SK-N-SH (cell line): ENCODE measurements around the gene RPL18. TPM values are rescaled to one million over a fixed set of nuclear protein-coding genes. Genes with fewer than 3 reads are reported as not detected.

ENCODE experiments used
- CTCF ChIA-PET: fragments of 300-600, 350-600 bp; formaldehyde crosslinking; extraction: SDS; loops from one replicate; lab custom pipeline; 2021; lab: Yijun Ruan, JAX
- POLR2A ChIA-PET: fragments of 350-600 bp; sonication (Branson Sonifier 250); formaldehyde crosslinking; extraction: SDS; loops from one replicate; lab custom pipeline; 2020; ENCODE audit warnings: antibody characterized with exemption, inconsistent platforms; lab: Yijun Ruan, JAX
- DNase-seq: peaks from one replicate; pipeline ENCODE4 v3.0.0; 2012
- H2AFZ ChIP-seq: fragments of 200-600 bp; sonication (generic); 2 replicates; pipeline ENCODE4 v1.8.1; 2016; ENCODE audit warnings: antibody characterized with exemption, mild to moderate bottlenecking, low read depth
- H3F3A ChIP-seq: fragments of 200-600 bp; sonication (generic); replicated peaks from 2 replicates; pipeline ENCODE3; 2016; ENCODE audit warnings: antibody characterized with exemption, mild to moderate bottlenecking; ENCODE audit not compliant: insufficient read depth
- H3K27ac ChIP-seq, 2 experiments: fragments of 200-500 bp in 1 of 2; fragments of 200-600 bp in 1 of 2; sonication (Bioruptor generic) in 1 of 2; sonication (generic), shearing (Covaris generic) in 1 of 2; 2 replicates each; pipeline versions ENCODE4 v1.5.1 to v1.6.1; 2014 to 2016; ENCODE audit warnings: low read depth in 2 of 2, inconsistent platforms in 1 of 2, low read length in 1 of 2, mild to moderate bottlenecking in 1 of 2, mixed read lengths in 1 of 2
- H3K27me3 ChIP-seq: fragments of 200-600 bp; sonication (generic), shearing (Covaris generic); 2 replicates; pipeline ENCODE4 v1.6.1; 2016; ENCODE audit warnings: mixed run types; ENCODE audit not compliant: insufficient read depth
- H3K36me3 ChIP-seq, 2 experiments: fragments of 200-500 bp in 1 of 2; fragments of 200-600 bp in 1 of 2; sonication (Bioruptor generic) in 1 of 2; sonication (generic) in 1 of 2; replicated peaks in 1 of 2; 2 replicates each; pipeline versions ENCODE3 to v1.5.1; 2014 to 2016; ENCODE audit warnings: low read length in 1 of 2, mild to moderate bottlenecking in 1 of 2; ENCODE audit not compliant: insufficient read depth in 2 of 2, control insufficient read depth in 1 of 2
- H3K4me1 ChIP-seq, 2 experiments: fragments of 200-500 bp in 1 of 2; fragments of 200-600 bp in 1 of 2; sonication (Bioruptor generic) in 1 of 2; sonication (generic), shearing (Covaris generic) in 1 of 2; 2 replicates each; pipeline versions ENCODE4 v1.5.1 to v1.6.1; 2014 to 2016; ENCODE audit warnings: low read depth in 1 of 2, low read length in 1 of 2, mixed run types in 1 of 2; ENCODE audit not compliant: insufficient read depth in 2 of 2, control insufficient read depth in 1 of 2
- H3K4me2 ChIP-seq: fragments of 200-600 bp; sonication (generic), shearing (Covaris generic); 2 replicates; pipeline ENCODE4 v1.6.1; 2017; ENCODE audit warnings: mixed run types
- H3K4me3 ChIP-seq, 2 experiments: fragments of 200-500 bp in 1 of 2; fragments of 200-600 bp in 1 of 2; sonication (Bioruptor generic) in 1 of 2; sonication (generic), shearing (Covaris generic) in 1 of 2; 2 replicates each; pipeline versions ENCODE4 v1.5.1 to v1.8.1; 2014 to 2016; ENCODE audit warnings: low read depth in 2 of 2, inconsistent platforms in 1 of 2, low read length in 1 of 2, mild to moderate bottlenecking in 1 of 2, mixed read lengths in 1 of 2, moderate library complexity in 1 of 2
- H3K79me2 ChIP-seq: fragments of 200-600 bp; sonication (generic); 2 replicates; pipeline ENCODE4 v1.8.1; 2017; ENCODE audit warnings: mild to moderate bottlenecking; ENCODE audit not compliant: insufficient read depth
- H3K9ac ChIP-seq: fragments of 200-600 bp; sonication (generic); 2 replicates; pipeline ENCODE4 v1.6.1; 2017; ENCODE audit warnings: mixed run types
- H3K9me2 ChIP-seq: fragments of 200-600 bp; sonication (generic); 2 replicates; pipeline ENCODE4 v1.6.1; 2017; ENCODE audit warnings: mixed run types
- H3K9me3 ChIP-seq: fragments of 200-600 bp; sonication (generic); 2 replicates; pipeline ENCODE4 v1.6.1; 2017; ENCODE audit warnings: mixed run types, mild to moderate bottlenecking, moderate library complexity
- H4K20me1 ChIP-seq: fragments of 200-600 bp; sonication (generic); 2 replicates; pipeline ENCODE4 v1.6.1; 2017; ENCODE audit warnings: mild to moderate bottlenecking, mixed run types; ENCODE audit not compliant: insufficient read depth
- FOXJ3 ChIP-seq: sonication (generic); formaldehyde crosslinking; IDR thresholded peaks from 2 replicates; pipeline ENCODE4 v1.5.1; 2020; ENCODE audit warnings: mild to moderate bottlenecking, missing genetic modification reagents
- GATA2 ChIP-seq: sonication (generic); formaldehyde crosslinking; IDR thresholded peaks from 2 replicates; pipeline ENCODE4 v1.5.0; 2020; ENCODE audit warnings: mild to moderate bottlenecking, missing genetic modification reagents
- MXI1 ChIP-seq: IDR thresholded peaks from 2 replicates; pipeline ENCODE4 v1.6.1; 2012; ENCODE audit warnings: mild to moderate bottlenecking, low read depth, low read length, improper control_type of control experiment
- POLR2AphosphoS5 ChIP-seq: IDR thresholded peaks from 2 replicates; pipeline ENCODE4 v1.6.1; 2012; ENCODE audit warnings: low read depth, low read length
- SIN3A ChIP-seq: IDR thresholded peaks from 2 replicates; pipeline ENCODE4 v1.6.1; 2012; ENCODE audit warnings: low read depth, mild to moderate bottlenecking, low read length, moderate library complexity, borderline replicate concordance
- WGBS: methylation state at CpG from one replicate; pipeline ENCODE4 v1.1.6; 2017; ENCODE audit warnings: low lambda C conversion rate; 5-methylcytosine and 5-hydroxymethylcytosine counted together
- polyA plus RNA-seq, 3 experiments: library from polyadenylated mRNA; depleted of rRNA; stranded (reverse); fragments of >200 nt; gene quantifications; 2 replicates each; pipeline ENCODE4 v1.2.3, GENCODE V29; 2012
- TF ChIP-seq, protein P1 (sequence below): IDR thresholded peaks from 2 replicates; pipeline ENCODE4 v1.4.0; 2012; ENCODE audit warnings: low read depth, borderline replicate concordance
- TF ChIP-seq, protein P2 (sequence below): IDR thresholded peaks from 2 replicates; pipeline ENCODE4 v1.4.0; 2012; ENCODE audit warnings: low read depth, borderline replicate concordance
- TF ChIP-seq, protein P3 (sequence below): IDR thresholded peaks from 2 replicates; pipeline ENCODE4; 2012
- TF ChIP-seq, protein P4 (sequence below): fragments of 150-350 bp; IDR thresholded peaks from 2 replicates; pipeline ENCODE4 v1.6.1; 2016; ENCODE audit warnings: mild to moderate bottlenecking, low read depth, low read length

RPL18 gene
- polyA plus RNA-seq, 1 of the 3 experiments (the other 2 are of a cell fraction), result 2,225 TPM

DNA sequence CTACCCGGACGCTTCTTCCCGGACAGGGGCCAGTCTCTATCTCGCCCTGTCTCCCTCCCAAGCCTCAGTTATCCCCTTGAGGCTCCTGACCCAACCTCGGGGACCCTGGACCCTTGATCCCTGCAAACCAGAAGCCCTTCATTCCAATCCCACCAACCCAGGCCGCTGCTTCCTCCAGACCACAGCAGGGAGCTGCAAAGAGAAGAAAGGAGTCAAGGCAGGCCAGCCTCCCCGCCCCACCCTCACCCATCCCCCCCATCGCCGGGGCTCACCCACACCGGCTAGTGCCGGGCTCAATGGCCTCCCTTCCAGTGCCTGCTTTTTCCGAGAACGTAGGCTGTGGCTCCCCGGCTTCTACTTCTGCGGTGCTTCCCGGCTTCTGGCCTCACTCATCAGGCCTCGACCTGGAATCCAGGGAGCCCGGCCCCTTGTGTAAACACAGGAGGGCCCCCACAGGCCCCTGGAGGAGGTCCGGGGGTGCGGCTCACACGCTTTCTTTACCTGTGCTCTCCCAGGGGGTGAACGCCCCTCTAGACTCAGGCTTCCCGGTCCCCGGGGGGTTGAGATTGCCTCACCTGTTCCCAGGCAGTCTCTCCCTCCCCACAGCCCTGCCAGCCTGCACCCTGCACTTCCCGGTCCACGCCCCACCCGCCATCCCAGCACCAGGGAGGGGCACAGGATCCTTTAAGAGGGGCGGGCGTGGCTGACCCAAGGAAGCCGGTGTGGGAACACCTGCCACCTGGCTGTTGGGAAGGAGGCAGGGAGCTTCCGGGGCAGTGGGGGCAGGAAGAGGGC is 4.3 kb downstream of the RPL18 start, which contains the start of gene FAM83E:
Gene FAM83E, minus strand, starts transcription at position 641 of the 795 bp plus-strand sequence. CDS start 1,704 bp downstream, outside the sequence.
- H3K36me3 ChIP-seq, result peaks cover 28 to 33% of the 10 kb centered on the region in 2 experiments
- H3K27ac ChIP-seq, result peak within 1 kb of the TSS in 1 of 2 experiments; percentile 40; a peak in 2 of 4 replicates
- no peak within 1 kb of the TSS for H3K4me3 ChIP-seq
- H3K4me1 ChIP-seq, result peaks cover 11 to 35% of the 10 kb centered on the region in 2 experiments; a peak in 3 of 4 replicates
- ChIA-PET CTCF (interaction anchor here (8.0 kb wide), 1 partner anchor 25 kb away, joined by 72 read pairs; no protein-coding TSS in a partner anchor), POLR2A (interaction anchor here (0.6 to 1.9 kb wide), 6 partner anchors 9 to 110 kb away, joined by 3 to 5 read pairs (median 4); no protein-coding TSS in a partner anchor)
- WGBS, result 75% methylated on average over 25 of the region's 31 CpGs
- H3K9me3 ChIP-seq, result no peaks in the 10 kb centered on the region
- H3K4me2 ChIP-seq, result no peak within 1 kb of the TSS
- no peaks in the 10 kb centered on the region for H3K27me3 ChIP-seq
- no peak within 1 kb of the TSS for H2AFZ ChIP-seq
- H3K9me2 ChIP-seq, result no peaks in the 10 kb centered on the region
- H4K20me1 ChIP-seq, result peaks cover 39% of the 10 kb centered on the region
- TF ChIP-seq, protein P1, sequence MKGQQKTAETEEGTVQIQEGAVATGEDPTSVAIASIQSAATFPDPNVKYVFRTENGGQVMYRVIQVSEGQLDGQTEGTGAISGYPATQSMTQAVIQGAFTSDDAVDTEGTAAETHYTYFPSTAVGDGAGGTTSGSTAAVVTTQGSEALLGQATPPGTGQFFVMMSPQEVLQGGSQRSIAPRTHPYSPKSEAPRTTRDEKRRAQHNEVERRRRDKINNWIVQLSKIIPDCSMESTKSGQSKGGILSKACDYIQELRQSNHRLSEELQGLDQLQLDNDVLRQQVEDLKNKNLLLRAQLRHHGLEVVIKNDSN, result no peak
- TF ChIP-seq SIN3A, result peak; percentile 88
- no peak for TF ChIP-seq FOXJ3 (CRISPR knock-in tag)
- no peak for TF ChIP-seq GATA2 (CRISPR knock-in tag)
- TF ChIP-seq, protein P2, sequence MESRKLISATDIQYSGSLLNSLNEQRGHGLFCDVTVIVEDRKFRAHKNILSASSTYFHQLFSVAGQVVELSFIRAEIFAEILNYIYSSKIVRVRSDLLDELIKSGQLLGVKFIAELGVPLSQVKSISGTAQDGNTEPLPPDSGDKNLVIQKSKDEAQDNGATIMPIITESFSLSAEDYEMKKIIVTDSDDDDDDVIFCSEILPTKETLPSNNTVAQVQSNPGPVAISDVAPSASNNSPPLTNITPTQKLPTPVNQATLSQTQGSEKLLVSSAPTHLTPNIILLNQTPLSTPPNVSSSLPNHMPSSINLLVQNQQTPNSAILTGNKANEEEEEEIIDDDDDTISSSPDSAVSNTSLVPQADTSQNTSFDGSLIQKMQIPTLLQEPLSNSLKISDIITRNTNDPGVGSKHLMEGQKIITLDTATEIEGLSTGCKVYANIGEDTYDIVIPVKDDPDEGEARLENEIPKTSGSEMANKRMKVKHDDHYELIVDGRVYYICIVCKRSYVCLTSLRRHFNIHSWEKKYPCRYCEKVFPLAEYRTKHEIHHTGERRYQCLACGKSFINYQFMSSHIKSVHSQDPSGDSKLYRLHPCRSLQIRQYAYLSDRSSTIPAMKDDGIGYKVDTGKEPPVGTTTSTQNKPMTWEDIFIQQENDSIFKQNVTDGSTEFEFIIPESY, result 0 out of 2 replicates have a peak, but pooled peaks have one; percentile 3
- H3F3A ChIP-seq, result peaks cover 41% of the 10 kb centered on the region
- no peak within 1 kb of the TSS for H3K9ac ChIP-seq
- no peak for DNase-seq
- peaks cover 30% of the 10 kb centered on the region for H3K79me2 ChIP-seq

DNA sequence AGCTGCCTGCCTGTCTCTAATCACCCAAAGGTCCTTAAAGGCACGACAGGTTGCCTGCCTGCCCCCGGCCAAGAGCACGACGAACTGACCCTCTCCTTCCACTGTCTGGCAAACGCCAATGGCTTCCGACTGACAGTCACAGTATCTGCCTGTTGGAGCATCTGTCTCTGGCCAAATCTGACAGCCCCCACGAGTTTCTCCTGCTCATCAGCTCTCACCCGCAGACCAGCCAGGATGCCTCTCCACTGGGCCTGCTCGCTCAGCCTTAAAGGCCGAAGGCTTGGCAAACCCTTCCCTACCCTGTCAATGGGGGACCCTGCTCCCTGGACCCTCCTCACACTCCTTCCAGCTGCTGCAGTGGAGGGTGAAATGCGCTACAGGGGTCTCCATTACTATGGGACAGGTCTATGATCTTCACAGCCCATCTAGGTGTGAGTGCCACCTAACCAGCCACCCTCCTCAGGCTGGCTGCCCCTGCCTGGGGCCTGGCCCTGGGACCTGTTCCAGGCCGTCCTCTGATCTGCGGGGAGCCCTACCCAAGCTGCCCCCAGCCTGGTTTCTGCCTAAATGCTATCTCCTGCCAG is 5.0 kb downstream of the RPL18 start:
- H3K4me1 ChIP-seq, result peaks cover 11 to 34% of the 10 kb centered on the region in 2 experiments; a peak in 3 of 4 replicates
- TF ChIP-seq POLR2AphosphoS5 (peak; percentile 6; the same call in 1 of the 2 replicates), MXI1 (peak; percentile 42; the same call in 1 of the 2 replicates)
- TF ChIP-seq, protein P3, sequence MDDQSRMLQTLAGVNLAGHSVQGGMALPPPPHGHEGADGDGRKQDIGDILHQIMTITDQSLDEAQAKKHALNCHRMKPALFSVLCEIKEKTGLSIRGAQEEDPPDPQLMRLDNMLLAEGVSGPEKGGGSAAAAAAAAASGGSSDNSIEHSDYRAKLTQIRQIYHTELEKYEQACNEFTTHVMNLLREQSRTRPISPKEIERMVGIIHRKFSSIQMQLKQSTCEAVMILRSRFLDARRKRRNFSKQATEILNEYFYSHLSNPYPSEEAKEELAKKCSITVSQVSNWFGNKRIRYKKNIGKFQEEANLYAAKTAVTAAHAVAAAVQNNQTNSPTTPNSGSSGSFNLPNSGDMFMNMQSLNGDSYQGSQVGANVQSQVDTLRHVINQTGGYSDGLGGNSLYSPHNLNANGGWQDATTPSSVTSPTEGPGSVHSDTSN, result 0 out of 2 replicates have a peak, but pooled peaks have one; percentile 27
- TF ChIP-seq, protein P4, sequence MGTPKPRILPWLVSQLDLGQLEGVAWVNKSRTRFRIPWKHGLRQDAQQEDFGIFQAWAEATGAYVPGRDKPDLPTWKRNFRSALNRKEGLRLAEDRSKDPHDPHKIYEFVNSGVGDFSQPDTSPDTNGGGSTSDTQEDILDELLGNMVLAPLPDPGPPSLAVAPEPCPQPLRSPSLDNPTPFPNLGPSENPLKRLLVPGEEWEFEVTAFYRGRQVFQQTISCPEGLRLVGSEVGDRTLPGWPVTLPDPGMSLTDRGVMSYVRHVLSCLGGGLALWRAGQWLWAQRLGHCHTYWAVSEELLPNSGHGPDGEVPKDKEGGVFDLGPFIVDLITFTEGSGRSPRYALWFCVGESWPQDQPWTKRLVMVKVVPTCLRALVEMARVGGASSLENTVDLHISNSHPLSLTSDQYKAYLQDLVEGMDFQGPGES, result no peak
- TF ChIP-seq, protein P1, result no peak
- TF ChIP-seq, protein P2, result peak; percentile 19; the same call in 1 of the 2 replicates
- H3K27ac ChIP-seq, result peak overlapping the region in 1 of 2 experiments; percentile 40; a peak in 2 of 4 replicates
- peaks cover 30% of the 10 kb centered on the region for H3K79me2 ChIP-seq
- H4K20me1 ChIP-seq, result peaks cover 39% of the 10 kb centered on the region
- no peaks in the 10 kb centered on the region for H3K9me3 ChIP-seq
- H3K4me3 ChIP-seq, result no peak overlapping the region
- no peak overlapping the region for H2AFZ ChIP-seq
- CTCF ChIA-PET, result interaction anchor here (0.6 to 8.0 kb wide), 4 partner anchors 24 to 343 kb away, joined by 3 to 72 read pairs (median 3); no protein-coding TSS in a partner anchor
- peaks cover 41% of the 10 kb centered on the region for H3F3A ChIP-seq
- no peak overlapping the region for H3K4me2 ChIP-seq
- 76% methylated on average over 13 of the region's 13 CpGs for WGBS
- no peak overlapping the region for H3K9ac ChIP-seq
- peaks cover 28 to 33% of the 10 kb centered on the region in 2 experiments for H3K36me3 ChIP-seq
- POLR2A ChIA-PET, result interaction anchor here (0.6 to 1.9 kb wide), 7 partner anchors 9 to 273 kb away, joined by 3 to 5 read pairs (median 3); no protein-coding TSS in a partner anchor
- no peaks in the 10 kb centered on the region for H3K9me2 ChIP-seq
- no peak for DNase-seq
- H3K27me3 ChIP-seq, result no peaks in the 10 kb centered on the region
